SK-N-SH (cell line): ENCODE data around the gene TCEAL9. TPM values are rescaled to one million over a fixed set of nuclear protein-coding genes. Genes with fewer than 3 reads are reported as not detected.

ENCODE experiments used
- CTCF ChIA-PET: fragments of 300-600, 350-600 bp; formaldehyde crosslinking; extraction: SDS; loops from one replicate; lab custom pipeline; 2021; lab: Yijun Ruan, JAX
- POLR2A ChIA-PET: fragments of 350-600 bp; sonication (Branson Sonifier 250); formaldehyde crosslinking; extraction: SDS; loops from one replicate; lab custom pipeline; 2020; ENCODE audit warnings: antibody characterized with exemption, inconsistent platforms; lab: Yijun Ruan, JAX
- DNase-seq: peaks from one replicate; pipeline ENCODE4 v3.0.0; 2012
- H2AFZ ChIP-seq: fragments of 200-600 bp; sonication (generic); 2 replicates; pipeline ENCODE4 v1.8.1; 2016; ENCODE audit warnings: antibody characterized with exemption, mild to moderate bottlenecking, low read depth
- H3F3A ChIP-seq: fragments of 200-600 bp; sonication (generic); replicated peaks from 2 replicates; pipeline ENCODE3; 2016; ENCODE audit warnings: antibody characterized with exemption, mild to moderate bottlenecking; ENCODE audit not compliant: insufficient read depth
- H3K27ac ChIP-seq, 2 experiments: fragments of 200-500 bp in 1 of 2; fragments of 200-600 bp in 1 of 2; sonication (Bioruptor generic) in 1 of 2; sonication (generic), shearing (Covaris generic) in 1 of 2; 2 replicates each; pipeline versions ENCODE4 v1.5.1 to v1.6.1; 2014 to 2016; ENCODE audit warnings: low read depth in 2 of 2, inconsistent platforms in 1 of 2, low read length in 1 of 2, mild to moderate bottlenecking in 1 of 2, mixed read lengths in 1 of 2
- H3K27me3 ChIP-seq: fragments of 200-600 bp; sonication (generic), shearing (Covaris generic); 2 replicates; pipeline ENCODE4 v1.6.1; 2016; ENCODE audit warnings: mixed run types; ENCODE audit not compliant: insufficient read depth
- H3K36me3 ChIP-seq, 2 experiments: fragments of 200-500 bp in 1 of 2; fragments of 200-600 bp in 1 of 2; sonication (Bioruptor generic) in 1 of 2; sonication (generic) in 1 of 2; replicated peaks in 1 of 2; 2 replicates each; pipeline versions ENCODE3 to v1.5.1; 2014 to 2016; ENCODE audit warnings: low read length in 1 of 2, mild to moderate bottlenecking in 1 of 2; ENCODE audit not compliant: insufficient read depth in 2 of 2, control insufficient read depth in 1 of 2
- H3K4me1 ChIP-seq, 2 experiments: fragments of 200-500 bp in 1 of 2; fragments of 200-600 bp in 1 of 2; sonication (Bioruptor generic) in 1 of 2; sonication (generic), shearing (Covaris generic) in 1 of 2; 2 replicates each; pipeline versions ENCODE4 v1.5.1 to v1.6.1; 2014 to 2016; ENCODE audit warnings: low read depth in 1 of 2, low read length in 1 of 2, mixed run types in 1 of 2; ENCODE audit not compliant: insufficient read depth in 2 of 2, control insufficient read depth in 1 of 2
- H3K4me2 ChIP-seq: fragments of 200-600 bp; sonication (generic), shearing (Covaris generic); 2 replicates; pipeline ENCODE4 v1.6.1; 2017; ENCODE audit warnings: mixed run types
- H3K4me3 ChIP-seq, 2 experiments: fragments of 200-500 bp in 1 of 2; fragments of 200-600 bp in 1 of 2; sonication (Bioruptor generic) in 1 of 2; sonication (generic), shearing (Covaris generic) in 1 of 2; 2 replicates each; pipeline versions ENCODE4 v1.5.1 to v1.8.1; 2014 to 2016; ENCODE audit warnings: low read depth in 2 of 2, inconsistent platforms in 1 of 2, low read length in 1 of 2, mild to moderate bottlenecking in 1 of 2, mixed read lengths in 1 of 2, moderate library complexity in 1 of 2
- H3K79me2 ChIP-seq: fragments of 200-600 bp; sonication (generic); 2 replicates; pipeline ENCODE4 v1.8.1; 2017; ENCODE audit warnings: mild to moderate bottlenecking; ENCODE audit not compliant: insufficient read depth
- H3K9ac ChIP-seq: fragments of 200-600 bp; sonication (generic); 2 replicates; pipeline ENCODE4 v1.6.1; 2017; ENCODE audit warnings: mixed run types
- H3K9me2 ChIP-seq: fragments of 200-600 bp; sonication (generic); 2 replicates; pipeline ENCODE4 v1.6.1; 2017; ENCODE audit warnings: mixed run types
- H3K9me3 ChIP-seq: fragments of 200-600 bp; sonication (generic); 2 replicates; pipeline ENCODE4 v1.6.1; 2017; ENCODE audit warnings: mixed run types, mild to moderate bottlenecking, moderate library complexity
- H4K20me1 ChIP-seq: fragments of 200-600 bp; sonication (generic); 2 replicates; pipeline ENCODE4 v1.6.1; 2017; ENCODE audit warnings: mild to moderate bottlenecking, mixed run types; ENCODE audit not compliant: insufficient read depth
- CHD2 ChIP-seq: fragments of 150-350 bp; IDR thresholded peaks from 2 replicates; pipeline ENCODE4 v1.6.1; 2018; ENCODE audit warnings: low read length; ENCODE audit not compliant: partially characterized antibody
- ELF1 ChIP-seq: IDR thresholded peaks from 2 replicates; pipeline ENCODE4 v1.4.0; 2012
- EZH2phosphoT487 ChIP-seq: fragments of 200-600 bp; sonication (generic); IDR thresholded peaks from 2 replicates; pipeline ENCODE4 v1.6.1; 2017; ENCODE audit warnings: low read depth, mixed run types, mild to moderate bottlenecking, antibody characterized with exemption, moderate library complexity, borderline replicate concordance
- FOSL2 ChIP-seq: IDR thresholded peaks from 2 replicates; pipeline ENCODE4 v1.4.0; 2012; ENCODE audit warnings: low read depth, mild to moderate bottlenecking, moderate library complexity, borderline replicate concordance
- FOXJ3 ChIP-seq: sonication (generic); formaldehyde crosslinking; IDR thresholded peaks from 2 replicates; pipeline ENCODE4 v1.5.1; 2020; ENCODE audit warnings: mild to moderate bottlenecking, missing genetic modification reagents
- FOXM1 ChIP-seq: IDR thresholded peaks from 2 replicates; pipeline ENCODE4 v1.4.0; 2012; ENCODE audit warnings: low read depth, mild to moderate bottlenecking
- GABPA ChIP-seq: IDR thresholded peaks from 2 replicates; pipeline ENCODE4 v1.4.0; 2012; ENCODE audit warnings: low read depth, mild to moderate bottlenecking
- GATA2 ChIP-seq: sonication (generic); formaldehyde crosslinking; IDR thresholded peaks from 2 replicates; pipeline ENCODE4 v1.5.0; 2020; ENCODE audit warnings: mild to moderate bottlenecking, missing genetic modification reagents
- JUND ChIP-seq: IDR thresholded peaks from 2 replicates; pipeline ENCODE4 v1.4.0; 2012
- MEF2A ChIP-seq: IDR thresholded peaks from 2 replicates; pipeline ENCODE4 v1.4.0; 2012; ENCODE audit warnings: low read depth, borderline replicate concordance
- MXI1 ChIP-seq: IDR thresholded peaks from 2 replicates; pipeline ENCODE4 v1.6.1; 2012; ENCODE audit warnings: mild to moderate bottlenecking, low read depth, low read length, improper control_type of control experiment
- NFIC ChIP-seq: IDR thresholded peaks from 2 replicates; pipeline ENCODE4 v1.4.0; 2012; ENCODE audit warnings: borderline replicate concordance
- NRF1 ChIP-seq: IDR thresholded peaks from 2 replicates; pipeline ENCODE4 v1.6.1; 2012; ENCODE audit warnings: low read depth, mild to moderate bottlenecking, low read length
- POLR2AphosphoS5 ChIP-seq: IDR thresholded peaks from 2 replicates; pipeline ENCODE4 v1.6.1; 2012; ENCODE audit warnings: low read depth, low read length
- RAD21 ChIP-seq: IDR thresholded peaks from 2 replicates; pipeline ENCODE4 v1.6.1; 2012; ENCODE audit warnings: mild to moderate bottlenecking, low read length
- RCOR1 ChIP-seq: fragments of 150-350 bp; IDR thresholded peaks from 2 replicates; pipeline ENCODE4 v1.6.1; 2017; ENCODE audit warnings: antibody characterized with exemption, low read length
- RFX5 ChIP-seq: IDR thresholded peaks from 2 replicates; pipeline ENCODE4 v1.6.1; 2012; ENCODE audit warnings: mild to moderate bottlenecking, improper control_type of control experiment, low read length
- RXRA ChIP-seq: IDR thresholded peaks from 2 replicates; pipeline ENCODE4 v1.4.0; 2012; ENCODE audit warnings: low read depth, mild to moderate bottlenecking, borderline replicate concordance
- SIN3A ChIP-seq: IDR thresholded peaks from 2 replicates; pipeline ENCODE4 v1.6.1; 2012; ENCODE audit warnings: low read depth, mild to moderate bottlenecking, low read length, moderate library complexity, borderline replicate concordance
- SMC3 ChIP-seq: IDR thresholded peaks from 2 replicates; pipeline ENCODE4 v1.6.1; 2012; ENCODE audit warnings: low read depth, low read length, improper control_type of control experiment
- TAF1 ChIP-seq: IDR thresholded peaks from 2 replicates; pipeline ENCODE4 v1.6.1; 2012; ENCODE audit warnings: low read depth, mild to moderate bottlenecking, low read length, moderate library complexity, borderline replicate concordance
- TCF12 ChIP-seq: IDR thresholded peaks from 2 replicates; pipeline ENCODE4 v1.4.0; 2012
- TEAD4 ChIP-seq: IDR thresholded peaks from 2 replicates; pipeline ENCODE4 v1.4.0; 2012; ENCODE audit warnings: mild to moderate bottlenecking, borderline replicate concordance; ENCODE audit not compliant: insufficient read depth
- YY1 ChIP-seq: IDR thresholded peaks from 2 replicates; pipeline ENCODE4 v1.4.0; 2012; ENCODE audit warnings: low read depth, mild to moderate bottlenecking
- WGBS: methylation state at CpG from one replicate; pipeline ENCODE4 v1.1.6; 2017; ENCODE audit warnings: low lambda C conversion rate; 5-methylcytosine and 5-hydroxymethylcytosine counted together
- polyA plus RNA-seq, 3 experiments: library from polyadenylated mRNA; depleted of rRNA; stranded (reverse); fragments of >200 nt; gene quantifications; 2 replicates each; pipeline ENCODE4 v1.2.3, GENCODE V29; 2012
- TF ChIP-seq, protein P1 (sequence below): fragments of 150-350 bp; IDR thresholded peaks from 2 replicates; pipeline ENCODE4 v1.6.1; 2016; ENCODE audit warnings: mild to moderate bottlenecking, low read depth, low read length
- TF ChIP-seq, protein P2 (sequence below): IDR thresholded peaks from 2 replicates; pipeline ENCODE4 v1.4.0; 2012; ENCODE audit warnings: low read depth, borderline replicate concordance
- TF ChIP-seq, protein P3 (sequence below): IDR thresholded peaks from 2 replicates; pipeline ENCODE4 v1.4.0; 2012; ENCODE audit warnings: low read depth, borderline replicate concordance
- TF ChIP-seq, protein P4 (sequence below): IDR thresholded peaks from 2 replicates; pipeline ENCODE4 v1.4.0; 2012; ENCODE audit warnings: low read depth
- TF ChIP-seq, protein P5 (sequence below): fragments of 200-600 bp; sonication (generic); IDR thresholded peaks from 2 replicates; pipeline ENCODE4 v1.6.1; 2017; ENCODE audit warnings: antibody characterized with exemption, mild to moderate bottlenecking, moderate library complexity

TCEAL9 gene
- polyA plus RNA-seq, 1 of the 3 experiments (the other 2 are of a cell fraction), result 27.7 TPM

DNA sequence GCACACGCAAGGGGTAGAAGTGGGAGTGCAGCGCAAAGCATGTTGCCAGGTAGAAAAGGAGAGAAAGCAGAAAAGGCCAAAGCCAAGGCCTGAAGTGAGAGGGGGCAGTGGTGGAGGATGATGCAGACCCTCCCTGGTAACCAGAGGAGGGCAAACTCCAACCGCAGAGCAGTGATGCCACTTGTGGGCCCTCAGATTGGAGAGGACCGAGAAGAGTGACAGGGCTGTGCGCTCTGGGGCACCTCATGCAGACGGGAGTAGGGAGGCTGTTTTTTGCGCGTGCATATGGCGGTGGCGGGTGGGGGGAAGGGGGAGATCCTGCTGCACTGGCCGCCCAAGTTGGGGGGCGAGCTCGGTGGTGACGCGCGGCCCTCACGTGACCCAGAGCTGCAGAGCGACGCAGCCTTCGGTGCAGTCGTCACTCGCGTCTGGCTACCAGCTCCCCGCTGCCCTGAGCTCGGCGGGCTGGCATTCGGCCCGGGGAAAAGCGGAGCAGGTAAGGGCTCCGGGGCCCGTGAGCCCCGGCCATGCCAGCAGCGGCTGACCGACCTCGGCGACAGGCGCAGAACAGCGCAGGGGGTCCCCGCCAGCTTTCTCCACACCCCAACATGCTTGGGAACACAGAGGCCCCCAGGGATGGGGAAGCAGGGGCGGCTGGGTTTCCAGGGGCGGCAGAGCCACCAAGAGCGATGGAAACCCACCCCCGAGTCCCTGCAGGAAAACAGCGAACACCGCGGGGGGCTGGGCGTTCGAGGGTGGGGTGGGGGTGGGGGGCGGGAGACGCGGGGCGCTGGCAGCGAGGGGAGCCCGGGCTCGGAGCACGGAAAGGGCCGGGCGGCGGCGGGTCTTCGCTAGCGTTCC is 20.0 kb downstream of the TCEAL9 start, which contains the start of gene BEX3:
Gene BEX3, plus strand, starts transcription at position 421 of the 861 bp plus-strand sequence. CDS start 984 bp downstream, outside the sequence.
- POLR2A ChIA-PET, result interaction anchor here (0.7 to 2.3 kb wide), 4 partner anchors 9 to 66 kb away, joined by 3 to 11 read pairs (median 10); partner anchors contain the start of genes BEX2, TCEAL7 and TCEAL9
- Histone ChIP-seq H3K4me3 (peak within 1 kb of the TSS; percentile 60 to 67), H3K9me3 (no peaks in the 10 kb centered on the region), H4K20me1 (no peaks in the 10 kb centered on the region), H3K9ac (peak within 1 kb of the TSS; percentile 89), H3K27ac (peak within 1 kb of the TSS; percentile 57 to 89), H3F3A (peaks cover 4% of the 10 kb centered on the region), H3K27me3 (no peaks in the 10 kb centered on the region; the same call in 1 of the 2 replicates), H2AFZ (peak within 1 kb of the TSS; percentile 71; the same call in 1 of the 2 replicates), H3K4me2 (peak within 1 kb of the TSS; percentile 70), H3K4me1 (peaks cover 0 to 7% of the 10 kb centered on the region in 2 experiments; a peak in 2 of 4 replicates), H3K79me2 (peaks cover 12% of the 10 kb centered on the region; the same call in 1 of the 2 replicates), H3K36me3 (peaks cover 9 to 11% of the 10 kb centered on the region in 2 experiments), H3K9me2 (no peaks in the 10 kb centered on the region)
- DNase-seq, result peak; percentile 85
- CTCF ChIA-PET, result interaction anchor here (1.8 kb wide), 1 partner anchor 34 kb away, joined by 4 read pairs; no protein-coding TSS in a partner anchor
- WGBS, result 27% methylated on average over 31 of the region's 62 CpGs
- no peak for TF ChIP-seq FOXM1
- no peak for TF ChIP-seq MEF2A
- no peak for TF ChIP-seq NRF1
- TF ChIP-seq, protein P1, sequence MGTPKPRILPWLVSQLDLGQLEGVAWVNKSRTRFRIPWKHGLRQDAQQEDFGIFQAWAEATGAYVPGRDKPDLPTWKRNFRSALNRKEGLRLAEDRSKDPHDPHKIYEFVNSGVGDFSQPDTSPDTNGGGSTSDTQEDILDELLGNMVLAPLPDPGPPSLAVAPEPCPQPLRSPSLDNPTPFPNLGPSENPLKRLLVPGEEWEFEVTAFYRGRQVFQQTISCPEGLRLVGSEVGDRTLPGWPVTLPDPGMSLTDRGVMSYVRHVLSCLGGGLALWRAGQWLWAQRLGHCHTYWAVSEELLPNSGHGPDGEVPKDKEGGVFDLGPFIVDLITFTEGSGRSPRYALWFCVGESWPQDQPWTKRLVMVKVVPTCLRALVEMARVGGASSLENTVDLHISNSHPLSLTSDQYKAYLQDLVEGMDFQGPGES, result no peak
- TF ChIP-seq GABPA, result no peak
- TF ChIP-seq ELF1, result no peak
- no peak for TF ChIP-seq JUND
- no peak for TF ChIP-seq TCF12
- TF ChIP-seq RXRA, result no peak
- TF ChIP-seq FOXJ3 (CRISPR knock-in tag), result peak; percentile 24; the same call in 1 of the 2 replicates
- no peak for TF ChIP-seq MXI1
- TF ChIP-seq, protein P2, sequence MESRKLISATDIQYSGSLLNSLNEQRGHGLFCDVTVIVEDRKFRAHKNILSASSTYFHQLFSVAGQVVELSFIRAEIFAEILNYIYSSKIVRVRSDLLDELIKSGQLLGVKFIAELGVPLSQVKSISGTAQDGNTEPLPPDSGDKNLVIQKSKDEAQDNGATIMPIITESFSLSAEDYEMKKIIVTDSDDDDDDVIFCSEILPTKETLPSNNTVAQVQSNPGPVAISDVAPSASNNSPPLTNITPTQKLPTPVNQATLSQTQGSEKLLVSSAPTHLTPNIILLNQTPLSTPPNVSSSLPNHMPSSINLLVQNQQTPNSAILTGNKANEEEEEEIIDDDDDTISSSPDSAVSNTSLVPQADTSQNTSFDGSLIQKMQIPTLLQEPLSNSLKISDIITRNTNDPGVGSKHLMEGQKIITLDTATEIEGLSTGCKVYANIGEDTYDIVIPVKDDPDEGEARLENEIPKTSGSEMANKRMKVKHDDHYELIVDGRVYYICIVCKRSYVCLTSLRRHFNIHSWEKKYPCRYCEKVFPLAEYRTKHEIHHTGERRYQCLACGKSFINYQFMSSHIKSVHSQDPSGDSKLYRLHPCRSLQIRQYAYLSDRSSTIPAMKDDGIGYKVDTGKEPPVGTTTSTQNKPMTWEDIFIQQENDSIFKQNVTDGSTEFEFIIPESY, result no peak
- TF ChIP-seq, protein P3, sequence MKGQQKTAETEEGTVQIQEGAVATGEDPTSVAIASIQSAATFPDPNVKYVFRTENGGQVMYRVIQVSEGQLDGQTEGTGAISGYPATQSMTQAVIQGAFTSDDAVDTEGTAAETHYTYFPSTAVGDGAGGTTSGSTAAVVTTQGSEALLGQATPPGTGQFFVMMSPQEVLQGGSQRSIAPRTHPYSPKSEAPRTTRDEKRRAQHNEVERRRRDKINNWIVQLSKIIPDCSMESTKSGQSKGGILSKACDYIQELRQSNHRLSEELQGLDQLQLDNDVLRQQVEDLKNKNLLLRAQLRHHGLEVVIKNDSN, result peak; percentile 94
- no peak for TF ChIP-seq RAD21
- peak; percentile 83 for TF ChIP-seq RFX5
- TF ChIP-seq, protein P4, sequence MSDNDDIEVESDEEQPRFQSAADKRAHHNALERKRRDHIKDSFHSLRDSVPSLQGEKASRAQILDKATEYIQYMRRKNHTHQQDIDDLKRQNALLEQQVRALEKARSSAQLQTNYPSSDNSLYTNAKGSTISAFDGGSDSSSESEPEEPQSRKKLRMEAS, result no peak
- TF ChIP-seq GATA2 (CRISPR knock-in tag), result no peak
- no peak; the same call in 1 of the 2 replicates for TF ChIP-seq NFIC
- TF ChIP-seq POLR2AphosphoS5, result peak; percentile 64
- no peak for TF ChIP-seq FOSL2
- TF ChIP-seq SIN3A, result no peak
- no peak for TF ChIP-seq RCOR1
- TF ChIP-seq SMC3, result no peak
- TF ChIP-seq CHD2, result peak; percentile 59
- TF ChIP-seq, protein P5, sequence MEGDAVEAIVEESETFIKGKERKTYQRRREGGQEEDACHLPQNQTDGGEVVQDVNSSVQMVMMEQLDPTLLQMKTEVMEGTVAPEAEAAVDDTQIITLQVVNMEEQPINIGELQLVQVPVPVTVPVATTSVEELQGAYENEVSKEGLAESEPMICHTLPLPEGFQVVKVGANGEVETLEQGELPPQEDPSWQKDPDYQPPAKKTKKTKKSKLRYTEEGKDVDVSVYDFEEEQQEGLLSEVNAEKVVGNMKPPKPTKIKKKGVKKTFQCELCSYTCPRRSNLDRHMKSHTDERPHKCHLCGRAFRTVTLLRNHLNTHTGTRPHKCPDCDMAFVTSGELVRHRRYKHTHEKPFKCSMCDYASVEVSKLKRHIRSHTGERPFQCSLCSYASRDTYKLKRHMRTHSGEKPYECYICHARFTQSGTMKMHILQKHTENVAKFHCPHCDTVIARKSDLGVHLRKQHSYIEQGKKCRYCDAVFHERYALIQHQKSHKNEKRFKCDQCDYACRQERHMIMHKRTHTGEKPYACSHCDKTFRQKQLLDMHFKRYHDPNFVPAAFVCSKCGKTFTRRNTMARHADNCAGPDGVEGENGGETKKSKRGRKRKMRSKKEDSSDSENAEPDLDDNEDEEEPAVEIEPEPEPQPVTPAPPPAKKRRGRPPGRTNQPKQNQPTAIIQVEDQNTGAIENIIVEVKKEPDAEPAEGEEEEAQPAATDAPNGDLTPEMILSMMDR, result no peak
- peak; percentile 65; the same call in 1 of the 2 replicates for TF ChIP-seq TAF1
- no peak for TF ChIP-seq EZH2phosphoT487
- peak; percentile 49; the same call in 1 of the 2 replicates for TF ChIP-seq YY1
- TF ChIP-seq TEAD4, result no peak
